NCI-H82 treated with DMSO at 0.1 percent for 48 hours (cell line): ENCODE data around the gene DLX4.

ENCODE experiments used
- DNase-seq: peaks from one replicate; lab custom pipeline; 2025; ENCODE audit not compliant: unreplicated experiment; lab: John Stamatoyannopoulos, UW

Gene DLX4

GRCh38 chr17:49998836-49999511, 30.0 kb downstream of the DLX4 start:
- no peak for DNase-seq

- DNase-seq, result no peak
Observed at GRCh38 chr17:50003911-50004310, 34.9 kb downstream of the DLX4 start.

- no peak for DNase-seq
Observed at GRCh38 chr17:50009282-50009681, 40.3 kb downstream of the DLX4 start.

GRCh38 chr17:50013079-50013478, 44.1 kb downstream of the DLX4 start:
- DNase-seq, result no peak

GRCh38 chr17:50014471-50015088, 45.6 kb downstream of the DLX4 start:
- no peak for DNase-seq

- no peak for DNase-seq
Observed at GRCh38 chr17:50015146-50015545, 46.2 kb downstream of the DLX4 start.

GRCh38 chr17:50018909-50019308, 49.9 kb downstream of the DLX4 start:
- no peak for DNase-seq

GRCh38 chr17:50020841-50021599, 52.0 kb downstream of the DLX4 start:
- no peak for DNase-seq

- DNase-seq, result no peak
Observed at GRCh38 chr17:50021681-50022370, 52.8 kb downstream of the DLX4 start.

GRCh38 chr17:50022463-50023130, 53.6 kb downstream of the DLX4 start:
- no peak for DNase-seq

- no peak for DNase-seq
Observed at GRCh38 chr17:50023520-50023919, 54.5 kb downstream of the DLX4 start.
